ENCODE results near the gene PCYT2. TPM values are rescaled to one million over a fixed set of nuclear protein-coding genes. Genes with fewer than 3 reads are reported as not detected.

The PCYT2 gene
- total RNA-seq, 2 experiments from 2014 or later, result 39.3 to 44.5 TPM

GRCh38 chr17:81902023-81902652, 9.1 kb downstream of the PCYT2 start, which contains the start of gene NPB:
NPB (plus strand) TSS chr17:81902238; CDS start chr17:81902278, 40 bp downstream.
- POLR2A ChIA-PET, result interaction anchor here (2.3 kb wide), 1 partner anchor 10 kb away, joined by 7 read pairs; the partner anchor contains the start of genes ALYREF and ANAPC11
- H3K4me1 Mint-ChIP-seq, result peaks cover 2% of the 10 kb centered on the region
- DNase-seq (no peak), ATAC-seq (ENCODE audit: low read depth) (peak; percentile 52)
- H3K36me3 Mint-ChIP-seq, result peaks cover 9% of the 10 kb centered on the region
- no peak within 1 kb of the TSS for H3K4me3 Mint-ChIP-seq
- no peak within 1 kb of the TSS for H3K27ac Mint-ChIP-seq
- peaks cover 11% of the 10 kb centered on the region for H3K27me3 Mint-ChIP-seq
- H3K9me3 Mint-ChIP-seq, result no peaks in the 10 kb centered on the region

DNA sequence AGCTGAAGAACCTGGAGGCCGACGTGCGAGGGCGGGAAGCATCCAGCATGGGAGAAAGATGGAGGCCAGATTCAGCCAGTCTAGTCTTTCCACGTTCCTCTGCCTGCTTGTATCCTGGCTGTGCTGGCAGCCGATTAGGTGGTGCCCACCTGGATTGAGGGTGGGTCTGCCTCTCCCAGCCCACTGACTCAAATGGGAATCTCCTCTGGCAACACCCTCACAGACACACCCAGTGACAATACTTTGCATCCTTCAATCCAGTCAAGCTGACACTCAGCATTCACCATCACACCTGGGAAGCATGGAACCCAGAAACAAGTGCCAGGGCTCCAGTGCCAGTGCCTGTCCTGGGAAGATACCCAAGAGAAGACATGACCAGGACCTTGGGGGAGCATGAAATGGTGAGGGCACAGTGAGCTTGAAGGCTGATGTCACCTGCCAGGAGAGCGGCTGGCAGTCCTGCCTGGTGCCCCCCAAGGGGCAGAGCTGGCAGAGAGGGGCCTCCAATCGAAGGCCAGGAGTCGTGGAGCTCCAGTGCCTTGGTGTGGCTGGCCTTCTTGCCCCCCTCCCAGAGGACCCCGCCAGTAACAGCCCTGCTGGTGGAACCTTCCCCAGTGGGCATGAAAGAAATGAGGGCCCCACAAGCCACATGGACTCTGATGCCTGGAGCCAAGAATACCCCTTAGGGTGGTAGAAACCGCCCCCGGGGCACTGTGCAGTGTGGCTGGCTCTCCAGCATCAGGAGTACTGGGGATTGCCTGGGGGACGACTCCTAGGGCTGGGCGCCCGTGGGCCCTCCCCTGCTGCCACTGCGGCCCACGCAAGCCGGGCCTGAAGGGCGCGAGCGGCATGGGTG, 9.8 kb downstream of the PCYT2 start:
- H3K27ac Mint-ChIP-seq, result no peak overlapping the region
- no peak for DNase-seq
- peaks cover 2% of the 10 kb centered on the region for H3K4me1 Mint-ChIP-seq
- H3K36me3 Mint-ChIP-seq, result peaks cover 9% of the 10 kb centered on the region
- H3K27me3 Mint-ChIP-seq, result peaks cover 11% of the 10 kb centered on the region
- H3K9me3 Mint-ChIP-seq, result no peaks in the 10 kb centered on the region
- ATAC-seq (ENCODE audit: low read depth), result peak; percentile 15
- H3K4me3 Mint-ChIP-seq, result no peak overlapping the region
- POLR2A ChIA-PET, result interaction anchor here (0.6 to 2.3 kb wide), 2 partner anchors 9 to 393 kb away, joined by 4 to 7 read pairs; partner anchors contain the start of genes ALYREF and ANAPC11

DNA sequence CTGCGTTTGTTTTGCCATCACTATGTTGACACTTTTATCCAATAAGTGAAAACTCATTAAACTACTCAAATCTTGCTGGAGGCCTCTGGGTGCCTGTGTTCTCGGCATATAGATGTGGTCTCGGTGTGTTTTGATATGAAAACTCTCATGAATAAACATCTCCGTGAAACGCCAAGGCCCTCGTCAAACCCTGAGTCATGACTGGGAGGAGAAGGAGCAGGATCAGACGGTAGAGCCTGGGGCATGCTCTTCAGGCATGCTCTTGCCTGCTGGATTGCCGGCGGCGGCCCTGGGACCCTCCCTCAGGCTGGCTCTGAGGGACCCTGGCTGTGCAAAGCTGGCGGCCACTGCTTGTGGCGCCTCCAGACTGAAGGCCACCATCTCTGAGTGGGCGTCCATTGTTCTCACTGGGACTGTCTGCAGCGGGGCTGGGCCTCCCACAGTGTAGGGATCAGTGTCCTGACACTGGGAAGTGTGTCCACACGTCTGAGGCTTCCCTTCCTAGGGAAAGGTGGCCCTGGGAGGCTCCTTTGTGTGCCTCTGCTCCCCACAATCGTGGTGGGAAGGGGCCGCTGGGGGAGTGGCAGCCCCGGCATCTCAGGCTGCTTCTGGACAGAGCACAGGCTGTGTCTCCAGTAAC, 10.9 kb downstream of the PCYT2 start:
- Mint-ChIP-seq H3K27me3 (peaks cover 11% of the 10 kb centered on the region), H3K4me3 (no peak overlapping the region), H3K27ac (no peak overlapping the region), H3K36me3 (peaks cover 9% of the 10 kb centered on the region), H3K9me3 (no peaks in the 10 kb centered on the region), H3K4me1 (peaks cover 2% of the 10 kb centered on the region)
- no peak for DNase-seq
- no peak for ATAC-seq (ENCODE audit: low read depth)
- POLR2A ChIA-PET, result interaction anchor here (2.3 kb wide), 1 partner anchor 8 kb away, joined by 7 read pairs; the partner anchor contains the start of genes ALYREF and ANAPC11

GRCh38 chr17:81899514-81900166, 11.6 kb downstream of the PCYT2 start:
- H3K27me3 Mint-ChIP-seq, result peaks cover 11% of the 10 kb centered on the region
- ATAC-seq (ENCODE audit: low read depth) (no peak), DNase-seq (no peak)
- H3K4me3 Mint-ChIP-seq, result no peak overlapping the region
- H3K4me1 Mint-ChIP-seq, result peaks cover 2% of the 10 kb centered on the region
- no peaks in the 10 kb centered on the region for H3K9me3 Mint-ChIP-seq
- no peak overlapping the region for H3K27ac Mint-ChIP-seq
- POLR2A ChIA-PET, result no interaction called here
- peaks cover 9% of the 10 kb centered on the region for H3K36me3 Mint-ChIP-seq

DNA sequence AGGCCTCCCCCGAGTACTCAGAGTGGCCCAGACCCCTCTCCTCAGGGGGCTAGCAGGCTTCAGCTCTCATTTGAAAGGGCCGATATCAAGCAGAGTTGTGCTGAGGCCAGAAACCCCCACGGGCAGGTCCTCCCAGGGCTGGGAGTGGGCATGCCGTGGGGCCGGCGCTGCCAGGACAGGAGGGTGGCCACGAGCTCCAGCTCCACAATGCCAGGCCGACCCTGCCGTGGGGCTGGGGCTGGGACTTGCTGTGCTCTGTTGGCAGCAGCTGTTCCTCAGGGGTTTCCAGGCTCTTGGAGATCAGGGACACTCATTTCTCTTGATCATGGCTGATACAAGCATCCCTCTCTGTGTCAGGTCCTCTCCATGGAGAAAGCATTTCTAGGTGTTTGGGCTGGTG, 12.3 kb downstream of the PCYT2 start:
- POLR2A ChIA-PET, result no interaction called here
- DNase-seq (no peak), ATAC-seq (ENCODE audit: low read depth) (no peak)
- peaks cover 2% of the 10 kb centered on the region for H3K4me1 Mint-ChIP-seq
- no peaks in the 10 kb centered on the region for H3K9me3 Mint-ChIP-seq
- H3K27me3 Mint-ChIP-seq, result peaks cover 11% of the 10 kb centered on the region
- H3K4me3 Mint-ChIP-seq, result no peak overlapping the region
- H3K36me3 Mint-ChIP-seq, result peaks cover 9% of the 10 kb centered on the region
- H3K27ac Mint-ChIP-seq, result no peak overlapping the region

GRCh38 chr17:81898029-81898866, 13.0 kb downstream of the PCYT2 start:
- no peak for ATAC-seq (ENCODE audit: low read depth)
- H3K4me1 Mint-ChIP-seq, result peaks cover 4% of the 10 kb centered on the region
- no peak overlapping the region for H3K27ac Mint-ChIP-seq
- no peak overlapping the region for H3K4me3 Mint-ChIP-seq
- no peaks in the 10 kb centered on the region for H3K9me3 Mint-ChIP-seq
- no peak for DNase-seq
- H3K36me3 Mint-ChIP-seq, result peaks cover 9% of the 10 kb centered on the region
- POLR2A ChIA-PET, result interaction anchor here (0.7 kb wide), 1 partner anchor 13 kb away, joined by 3 read pairs; the partner anchor contains the start of gene PCYT2
- peaks cover 11% of the 10 kb centered on the region for H3K27me3 Mint-ChIP-seq

DNA sequence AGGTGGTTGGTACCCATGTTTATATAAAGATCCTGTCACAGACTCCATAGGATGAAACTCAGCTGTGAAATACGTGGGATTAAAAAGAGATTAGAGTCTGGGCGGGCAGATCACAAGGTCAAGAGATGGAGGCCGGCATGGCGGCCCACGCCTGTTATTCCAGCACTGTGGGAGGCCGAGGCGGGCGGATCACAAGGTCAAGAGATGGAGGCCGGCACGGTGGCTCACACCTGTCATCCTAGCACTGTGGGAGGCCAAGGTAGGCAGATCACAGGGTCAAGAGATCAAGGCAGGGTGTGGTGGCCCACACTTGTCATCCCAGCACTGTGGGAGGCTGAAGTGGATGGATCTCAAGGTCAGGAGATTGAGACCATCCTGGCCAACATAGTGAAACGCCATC, 15.8 kb downstream of the PCYT2 start:
- Mint-ChIP-seq H3K4me1 (peaks cover 1% of the 10 kb centered on the region), H3K4me3 (no peak overlapping the region), H3K27me3 (no peaks in the 10 kb centered on the region), H3K27ac (no peak overlapping the region), H3K9me3 (no peaks in the 10 kb centered on the region), H3K36me3 (peaks cover 9% of the 10 kb centered on the region)
- no peak for ATAC-seq (ENCODE audit: low read depth)
- no peak for DNase-seq
- POLR2A ChIA-PET, result no interaction called here

GRCh38 chr17:81891303-81891552, 20.0 kb downstream of the PCYT2 start:
- POLR2A ChIA-PET, result interaction anchor here (0.7 to 5.5 kb wide), 8 partner anchors 10 to 146 kb away, joined by 3 to 26 read pairs (median 10); partner anchors contain the start of genes ARHGDIA, DCXR, MAFG and NPB
- Mint-ChIP-seq H3K9me3 (no peaks in the 10 kb centered on the region), H3K4me3 (peak overlapping the region; percentile 96), H3K27me3 (no peaks in the 10 kb centered on the region), H3K4me1 (peaks cover 9% of the 10 kb centered on the region), H3K27ac (peak overlapping the region; percentile 99), H3K36me3 (peaks cover 27% of the 10 kb centered on the region)
- ATAC-seq (ENCODE audit: low read depth) (peak; percentile 14), DNase-seq (no peak)

DNA sequence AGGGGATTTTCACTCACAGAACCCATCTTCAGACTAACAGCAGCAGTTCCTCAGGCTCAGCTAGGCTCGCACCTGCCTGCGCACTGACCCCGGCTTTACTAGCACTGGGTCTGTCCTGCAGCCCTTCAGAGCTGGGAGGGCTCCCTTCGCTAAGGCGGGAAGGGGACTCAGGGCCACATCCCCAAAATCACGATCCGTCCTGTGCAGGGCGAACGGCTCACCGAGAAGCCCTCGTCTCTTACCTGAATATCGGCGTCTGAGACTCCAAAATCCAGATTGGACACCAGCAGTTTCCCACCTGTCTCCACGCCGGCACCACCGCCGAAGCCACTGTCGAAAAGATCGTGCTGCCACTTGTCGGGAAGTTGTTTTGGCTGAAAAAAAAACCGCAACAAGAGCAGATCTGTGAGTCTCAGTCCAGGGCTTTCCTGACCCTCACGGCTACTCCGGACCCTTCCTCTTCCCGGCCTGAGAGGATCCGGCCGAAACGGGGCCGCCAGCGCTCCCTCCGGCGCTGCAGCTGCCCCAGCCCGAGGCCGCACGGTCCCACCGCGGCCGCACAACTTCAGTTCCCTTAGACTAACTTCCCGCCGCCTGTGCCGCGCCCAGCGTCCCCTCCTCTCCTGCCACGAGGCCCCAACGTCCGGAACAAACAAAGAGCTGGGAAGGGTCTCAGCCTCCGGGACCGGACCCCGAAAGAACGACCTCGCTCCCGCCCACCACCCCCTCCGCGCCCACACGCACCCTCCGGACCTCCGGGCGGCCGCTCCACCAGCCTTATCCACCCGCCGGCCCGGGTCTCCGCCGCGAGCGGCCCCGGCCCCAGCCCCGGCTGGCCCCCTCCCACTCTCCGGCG, 20.5 kb downstream of the PCYT2 start:
- Mint-ChIP-seq H3K4me1 (peaks cover 11% of the 10 kb centered on the region), H3K27ac (peak overlapping the region; percentile 94), H3K4me3 (peak overlapping the region; percentile 87), H3K27me3 (no peaks in the 10 kb centered on the region), H3K36me3 (peaks cover 29% of the 10 kb centered on the region), H3K9me3 (no peaks in the 10 kb centered on the region)
- DNase-seq (peak; percentile 58), ATAC-seq (ENCODE audit: low read depth) (no peak)
- POLR2A ChIA-PET, result interaction anchor here (0.7 to 5.5 kb wide), 5 partner anchors 14 to 147 kb away, joined by 3 to 26 read pairs (median 5); partner anchors contain the start of genes ARHGDIA and DCXR

DNA sequence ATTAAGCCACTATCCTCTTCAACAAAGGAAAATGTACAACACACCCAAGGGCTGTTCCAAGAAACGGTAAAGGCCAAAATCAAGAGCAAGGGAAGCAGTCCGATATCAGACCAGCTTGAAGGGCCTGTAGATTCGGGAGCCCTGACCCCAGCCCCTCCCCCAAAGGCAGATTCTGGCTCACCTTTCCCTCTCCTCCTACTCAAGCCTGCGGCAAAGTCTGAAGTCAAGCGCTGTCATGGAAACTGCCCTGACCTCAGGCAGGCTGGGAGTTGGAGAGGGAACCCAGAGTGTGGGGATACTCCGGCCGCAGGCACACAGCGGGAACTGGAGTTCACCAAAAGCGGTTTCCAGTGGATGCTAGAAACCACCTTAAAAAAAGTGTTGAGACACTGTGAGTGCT, 21.6 kb downstream of the PCYT2 start:
- Mint-ChIP-seq H3K36me3 (peaks cover 36% of the 10 kb centered on the region), H3K4me1 (peaks cover 12% of the 10 kb centered on the region), H3K4me3 (peak overlapping the region; percentile 87)

GRCh38 chr17:81888988-81889595, 22.1 kb downstream of the PCYT2 start:
- Mint-ChIP-seq H3K4me3 (peak overlapping the region; percentile 87), H3K36me3 (peaks cover 39% of the 10 kb centered on the region), H3K9me3 (no peaks in the 10 kb centered on the region), H3K27ac (peak overlapping the region; percentile 83), H3K4me1 (peaks cover 12% of the 10 kb centered on the region), H3K27me3 (no peaks in the 10 kb centered on the region)
- DNase-seq (no peak), ATAC-seq (ENCODE audit: low read depth) (no peak)
- POLR2A ChIA-PET, result interaction anchor here (1.0 to 5.5 kb wide), 2 partner anchors 19 to 39 kb away, joined by 3 to 26 read pairs; partner anchors contain the start of gene ARHGDIA

More for the DNA sequence above, 21.6 kb downstream of the PCYT2 start:
- no peaks in the 10 kb centered on the region for H3K27me3 Mint-ChIP-seq
- no peaks in the 10 kb centered on the region for H3K9me3 Mint-ChIP-seq
- H3K27ac Mint-ChIP-seq, result peak overlapping the region; percentile 94
- POLR2A ChIA-PET, result interaction anchor here (1.0 to 5.5 kb wide), 2 partner anchors 20 to 38 kb away, joined by 3 to 26 read pairs; partner anchors contain the start of gene ARHGDIA
- DNase-seq (no peak), ATAC-seq (ENCODE audit: low read depth) (no peak)

All from activated naive CD8-positive, alpha-beta T cell treated with anti-CD3 and anti-CD28 coated beads, Interleukin-2, amount 10 ng/mL, durations not matched to agents 7 days and 5 days (primary cell).